ENCODE measurements around the gene SLC13A5. TPM values are rescaled to one million over a fixed set of nuclear protein-coding genes. Genes with fewer than 3 reads are reported as not detected.
"Not testable (repeated sequence)": the region's sequence is repeated elsewhere in the genome, so short reads cannot be mapped to it uniquely, and the experiment has no call there.

SLC13A5 gene
- total RNA-seq, 1 experiment from 2014 or later: 0.10 TPM

GRCh38 chr17:6702567-6703215 is 10.5 kb downstream of the SLC13A5 start:
- H3K36me3 ChIP-seq (replicated peaks; ENCODE audit: control insufficient read depth, insufficient read depth, low read length): no peaks in the 10 kb centered on the region
- H3K4me3 ChIP-seq (ENCODE audit: insufficient read depth, low read depth, low read length): no peak overlapping the region
- H3K27me3 ChIP-seq (ENCODE audit: control insufficient read depth, insufficient read depth, low read length): no peaks in the 10 kb centered on the region; the same call in 1 of the 2 replicates
- no peak for DNase-seq

- DNase-seq: peak; percentile 97
- Histone ChIP-seq H3K27me3 (ENCODE audit: control insufficient read depth, insufficient read depth, low read length) (no peaks in the 10 kb centered on the region; the same call in 1 of the 2 replicates), H3K36me3 (replicated peaks; ENCODE audit: control insufficient read depth, insufficient read depth, low read length) (no peaks in the 10 kb centered on the region), H3K4me3 (ENCODE audit: insufficient read depth, low read depth, low read length) (no peak overlapping the region)
These were observed 11.4 kb downstream of the SLC13A5 start for GRCh38 chr17:6701719-6702118.

- no peaks in the 10 kb centered on the region for H3K36me3 ChIP-seq (replicated peaks; ENCODE audit: control insufficient read depth, insufficient read depth, low read length)
- DNase-seq: no peak
- no peaks in the 10 kb centered on the region for H3K27me3 ChIP-seq (ENCODE audit: control insufficient read depth, insufficient read depth, low read length)
- H3K4me3 ChIP-seq (ENCODE audit: insufficient read depth, low read depth, low read length): no peak overlapping the region
These were observed 12.2 kb downstream of the SLC13A5 start for GRCh38 chr17:6700948-6701307.

GRCh38 chr17:6699997-6700947 is 12.9 kb downstream of the SLC13A5 start:
- no peaks in the 10 kb centered on the region for H3K27me3 ChIP-seq (ENCODE audit: control insufficient read depth, insufficient read depth, low read length)
- H3K4me3 ChIP-seq (ENCODE audit: insufficient read depth, low read depth, low read length): no peak overlapping the region
- no peaks in the 10 kb centered on the region for H3K36me3 ChIP-seq (replicated peaks; ENCODE audit: control insufficient read depth, insufficient read depth, low read length)
- DNase-seq: no peak

GRCh38 chr17:6698004-6698403 is 15.2 kb downstream of the SLC13A5 start:
- no peak for DNase-seq
- Histone ChIP-seq H3K4me3 (ENCODE audit: insufficient read depth, low read depth, low read length) (no peak overlapping the region), H3K36me3 (replicated peaks; ENCODE audit: control insufficient read depth, insufficient read depth, low read length) (no peaks in the 10 kb centered on the region), H3K27me3 (ENCODE audit: control insufficient read depth, insufficient read depth, low read length) (no peaks in the 10 kb centered on the region; the same call in 1 of the 2 replicates)

- DNase-seq: no peak
- H3K27me3 ChIP-seq (ENCODE audit: control insufficient read depth, insufficient read depth, low read length): no peaks in the 10 kb centered on the region; the same call in 1 of the 2 replicates
These were observed 16.3 kb downstream of the SLC13A5 start for GRCh38 chr17:6696906-6697305.

GRCh38 chr17:6695565-6695964 is 17.6 kb downstream of the SLC13A5 start:
- DNase-seq: no peak
- Histone ChIP-seq H3K4me3 (ENCODE audit: insufficient read depth, low read depth, low read length) (no peak overlapping the region), H3K27me3 (ENCODE audit: control insufficient read depth, insufficient read depth, low read length) (no peaks in the 10 kb centered on the region; the same call in 1 of the 2 replicates), H3K36me3 (replicated peaks; ENCODE audit: control insufficient read depth, insufficient read depth, low read length) (no peaks in the 10 kb centered on the region)

More at GRCh38 chr17:6696906-6697305, 16.3 kb downstream of the SLC13A5 start:
- no peaks in the 10 kb centered on the region for H3K36me3 ChIP-seq (replicated peaks; ENCODE audit: control insufficient read depth, insufficient read depth, low read length)
- no peak overlapping the region for H3K4me3 ChIP-seq (ENCODE audit: insufficient read depth, low read depth, low read length)

GRCh38 chr17:6695051-6695450 is 18.1 kb downstream of the SLC13A5 start:
- Histone ChIP-seq H3K27me3 (ENCODE audit: control insufficient read depth, insufficient read depth, low read length) (no peaks in the 10 kb centered on the region; the same call in 1 of the 2 replicates), H3K4me3 (ENCODE audit: insufficient read depth, low read depth, low read length) (no peak overlapping the region), H3K36me3 (replicated peaks; ENCODE audit: control insufficient read depth, insufficient read depth, low read length) (no peaks in the 10 kb centered on the region)
- no peak for DNase-seq

- not testable (repeated sequence) for H3K36me3 ChIP-seq (replicated peaks; ENCODE audit: control insufficient read depth, insufficient read depth, low read length); DNase-seq; H3K4me3 ChIP-seq (ENCODE audit: insufficient read depth, low read depth, low read length); H3K27me3 ChIP-seq (ENCODE audit: control insufficient read depth, insufficient read depth, low read length)
These were observed 21.2 kb downstream of the SLC13A5 start for GRCh38 chr17:6691958-6692357.

GRCh38 chr17:6691546-6691945 is 21.6 kb downstream of the SLC13A5 start:
- H3K27me3 ChIP-seq (ENCODE audit: control insufficient read depth, insufficient read depth, low read length): no peaks in the 10 kb centered on the region; the same call in 1 of the 2 replicates
- H3K36me3 ChIP-seq (replicated peaks; ENCODE audit: control insufficient read depth, insufficient read depth, low read length): no peaks in the 10 kb centered on the region
- no peak overlapping the region for H3K4me3 ChIP-seq (ENCODE audit: insufficient read depth, low read depth, low read length)
- no peak for DNase-seq

GRCh38 chr17:6690641-6691040 is 22.5 kb downstream of the SLC13A5 start:
- H3K36me3 ChIP-seq (replicated peaks; ENCODE audit: control insufficient read depth, insufficient read depth, low read length): no peaks in the 10 kb centered on the region
- DNase-seq: no peak
- H3K27me3 ChIP-seq (ENCODE audit: control insufficient read depth, insufficient read depth, low read length): no peaks in the 10 kb centered on the region; the same call in 1 of the 2 replicates
- no peak overlapping the region for H3K4me3 ChIP-seq (ENCODE audit: insufficient read depth, low read depth, low read length)

- no peaks in the 10 kb centered on the region for H3K36me3 ChIP-seq (replicated peaks; ENCODE audit: control insufficient read depth, insufficient read depth, low read length)
- no peaks in the 10 kb centered on the region for H3K27me3 ChIP-seq (ENCODE audit: control insufficient read depth, insufficient read depth, low read length)
- DNase-seq: no peak
- H3K4me3 ChIP-seq (ENCODE audit: insufficient read depth, low read depth, low read length): no peak overlapping the region
These were observed 24.2 kb downstream of the SLC13A5 start for GRCh38 chr17:6688944-6689343.

- Histone ChIP-seq H3K27me3 (ENCODE audit: control insufficient read depth, insufficient read depth, low read length) (no peaks in the 10 kb centered on the region), H3K36me3 (replicated peaks; ENCODE audit: control insufficient read depth, insufficient read depth, low read length) (no peaks in the 10 kb centered on the region), H3K4me3 (ENCODE audit: insufficient read depth, low read depth, low read length) (no peak overlapping the region)
- DNase-seq: no peak
These were observed 27.1 kb downstream of the SLC13A5 start for GRCh38 chr17:6686026-6686425.

GRCh38 chr17:6684881-6685767 is 28.0 kb downstream of the SLC13A5 start:
- H3K36me3 ChIP-seq (replicated peaks; ENCODE audit: control insufficient read depth, insufficient read depth, low read length): no peaks in the 10 kb centered on the region
- H3K27me3 ChIP-seq (ENCODE audit: control insufficient read depth, insufficient read depth, low read length): no peaks in the 10 kb centered on the region
- no peak overlapping the region for H3K4me3 ChIP-seq (ENCODE audit: insufficient read depth, low read depth, low read length)
- DNase-seq: no peak

All from H7 (cell line).